Pancreas (tissue), 10 donors: ENCODE results near the gene ACSBG1. TPM values are rescaled to one million over a fixed set of nuclear protein-coding genes. Genes with fewer than 3 reads are reported as not detected.
A peak's percentile ranks its signal among the peaks of the same experiment; 100 is the strongest.

Experiments
- ATAC-seq, 4 donors: fragments of 200-7000 bp; cut with Tn5 transposase; one replicate each; pipeline versions ENCODE4 v1.8.0 to v1.9.1; 2020; ENCODE audit warnings: mild to moderate bottlenecking in 4 of 4, moderate library complexity in 4 of 4
- DNase-seq, 6 donors: peaks; one replicate each; pipeline ENCODE4 v3.0.0-alpha.2; 2020
- FAIRE-seq: peaks from 2 replicates; lab custom pipeline; 2012; peaks lifted over from hg19 to GRCh38; lab: Jason Lieb, UNC
- H3K27ac ChIP-seq, 4 donors: fragments of 200-600 bp; sonication (generic); 1 replicate in 3 of 4; 2 replicates in 1 of 4; pipeline versions ENCODE4 v1.5.0 to v1.8.0; 2020
- H3K27me3 ChIP-seq, 4 donors: fragments of 200-600 bp; one replicate each; pipeline ENCODE4 v1.8.0; 2021
- H3K36me3 ChIP-seq, 3 donors: fragments of 200-600 bp; sonication (generic) in 1 of 3; one replicate each; pipeline versions ENCODE4 v1.5.0 to v1.8.0; 2020 to 2021
- H3K4me1 ChIP-seq, 3 donors: fragments of 200-600 bp; one replicate each; pipeline ENCODE4 v1.8.0; 2021
- H3K4me3 ChIP-seq, 4 donors: fragments of 200-600 bp; sonication (generic) in 2 of 4; one replicate each; pipeline versions ENCODE4 v1.5.0 to v1.8.0; 2020 to 2021
- H3K9me3 ChIP-seq, 4 donors: fragments of 200-600 bp; one replicate each; pipeline ENCODE4 v1.8.0; 2021
- CTCF ChIP-seq, 4 donors: fragments of 200-600 bp; sonication (generic) in 3 of 4; IDR thresholded peaks; one replicate each; pipeline versions ENCODE4 v1.5.0 to v1.8.0; 2021; ENCODE audit warnings: antibody characterized with exemption in 4 of 4
- WGBS, 2 donors: extraction: QIAGEN DNeasy Blood & Tissue Kit; methylation state at CpG; one replicate each; pipeline ENCODE4 v1.1.7; 2013; 5-methylcytosine and 5-hydroxymethylcytosine counted together
- intact Hi-C, 3 donors: fragments of 100-400 bp; cut with DNase I; formaldehyde crosslinking; loops; one replicate each; pipeline versions ENCODE4 v1.11.1 to v1.14.2; 2022
- polyA plus RNA-seq, 2 donors: library from polyadenylated mRNA; stranded (reverse); fragments of 200-250 nt; gene quantifications; one replicate each; pipeline ENCODE4 v1.2.3, GENCODE V29; 2013
- total RNA-seq, 6 donors: library from RNA; stranded (reverse); fragmentation: NEBNext Ultra II Directional in 4 of 6; extraction: Animal tissue kit (Norgen Biotek cat#: 25700) in 4 of 6; gene quantifications; one replicate each; pipeline versions ENCODE4 v1.2.1 to v1.2.4, GENCODE V29; 2021 to 2023
- donor health status: healthy with polysubstance abuse.
- donor health status: DM: no; HTN: no; CAD: no; lungs with moderate emphysema.
- donor health status: DM: no; HTN: no; CAD: no.
- donor health status: control.
- donor health status: control.
- donor health status: Bipolar disorder and iron deficiency.
- donor health status: DM: yes; HTN: yes; CAD: no.
- donor health status: DM: no; HTN: no; CAD: no.
- donor health status: DM: no; HTN: no; CAD: no.
- donor health status: DM: yes; HTN: yes; CAD: no.

ACSBG1 gene
- total and polyA plus RNA-seq, 8 donors: 0.04 to 0.12 (median 0.04) TPM; not detected in 5

GRCh38 chr15:78216276-78217104 lies 17.9 kb downstream of the ACSBG1 start:
- intact Hi-C loops: no loop called here
- 38 to 39% methylated on average over 7 of the region's 7 CpGs for WGBS, 2 donors
- Histone ChIP-seq H3K36me3 (no peaks in the 10 kb centered on the region), H3K27ac (peak overlapping the region; percentile 60 to 77 (median 68)), H3K4me1 (peaks cover 18 to 29% (median 18%) of the 10 kb centered on the region in 3 donors), H3K27me3 (no peaks in the 10 kb centered on the region), H3K4me3 (no peak overlapping the region), H3K9me3 (no peaks in the 10 kb centered on the region)
- FAIRE-seq (no peak), DNase-seq (peak; percentile 77 to 97 (median 96)), ATAC-seq (peak; percentile 90 to 96 (median 95))
- no peak for TF ChIP-seq CTCF (IDR thresholded peaks at IDR 0.05)

- WGBS, 2 donors: 88 to 92% methylated on average over 4 of the region's 4 CpGs
- Histone ChIP-seq H3K4me3 (no peak overlapping the region), H3K9me3 (no peaks in the 10 kb centered on the region), H3K27me3 (no peaks in the 10 kb centered on the region), H3K27ac (no peak overlapping the region), H3K4me1 (peaks cover 28 to 45% (median 38%) of the 10 kb centered on the region in 3 donors), H3K36me3 (no peaks in the 10 kb centered on the region)
- intact Hi-C loops: no loop called here
- ATAC-seq (no peak), DNase-seq (no peak), FAIRE-seq (no peak)
- TF ChIP-seq CTCF (IDR thresholded peaks at IDR 0.05): no peak
These were observed 20.4 kb downstream of the ACSBG1 start for GRCh38 chr15:78213956-78214355.

- no peak overlapping the region for H3K4me3 ChIP-seq
- H3K9me3 ChIP-seq: no peaks in the 10 kb centered on the region
- FAIRE-seq: no peak
- DNase-seq: no peak
- peaks cover 28 to 45% (median 38%) of the 10 kb centered on the region in 3 donors for H3K4me1 ChIP-seq
- no peak overlapping the region for H3K27ac ChIP-seq
- ATAC-seq: no peak
- H3K36me3 ChIP-seq: no peaks in the 10 kb centered on the region
- no peaks in the 10 kb centered on the region for H3K27me3 ChIP-seq
- 93 to 94% methylated on average over 6 of the region's 6 CpGs for WGBS, 2 donors
- intact Hi-C loops: no loop called here
- TF ChIP-seq CTCF (IDR thresholded peaks at IDR 0.05): no peak
These were observed 21.0 kb downstream of the ACSBG1 start for GRCh38 chr15:78213425-78213750.

DNA sequence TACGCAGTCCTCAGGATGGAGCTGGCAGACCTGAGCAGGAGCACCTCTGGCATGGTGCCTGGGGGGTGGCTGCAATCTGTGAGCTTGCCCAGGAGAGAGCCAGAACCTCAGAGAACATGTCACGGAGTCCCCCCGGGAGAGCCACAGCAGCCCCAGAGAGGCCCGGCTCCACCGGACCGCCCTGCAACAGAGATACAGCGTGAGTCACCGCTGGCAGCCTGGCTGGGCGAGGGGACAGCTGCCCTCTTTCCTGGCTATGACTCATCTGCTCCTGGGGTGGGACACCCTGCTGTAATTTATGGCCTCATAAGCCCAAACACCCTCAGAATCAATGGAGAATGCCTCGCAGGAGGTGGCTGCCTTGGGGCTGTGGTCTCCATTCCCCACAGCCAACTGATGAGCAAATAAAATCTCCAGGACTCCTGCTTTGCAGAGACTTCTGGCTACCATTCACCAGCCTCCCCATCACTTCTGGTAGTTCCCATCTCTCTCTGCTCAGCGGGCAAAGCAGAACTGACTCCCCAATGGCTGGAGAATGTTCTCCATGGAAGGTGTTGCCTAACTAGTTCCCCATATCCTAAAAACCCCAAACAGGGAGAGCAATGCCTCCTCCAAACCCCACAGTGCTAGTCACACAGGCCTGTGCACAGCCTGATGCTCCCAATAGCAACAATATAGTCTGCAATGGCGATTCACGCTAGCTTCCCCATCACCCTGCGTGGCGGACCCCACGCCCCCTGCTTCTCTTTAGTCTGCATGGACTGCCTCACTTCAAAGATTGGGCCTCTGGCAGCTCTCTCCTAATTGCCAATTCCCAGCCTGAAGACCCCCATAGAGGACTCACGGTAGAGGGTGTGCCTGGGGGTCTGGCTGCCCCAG lies 21.6 kb downstream of the ACSBG1 start:
- no peak for FAIRE-seq

More for the DNA sequence above, 21.6 kb downstream of the ACSBG1 start:
- ATAC-seq: peak; percentile 51 to 81 (median 72)
- H3K9me3 ChIP-seq: no peaks in the 10 kb centered on the region
- no peaks in the 10 kb centered on the region for H3K36me3 ChIP-seq
- no peak overlapping the region for H3K27ac ChIP-seq
- no peak overlapping the region for H3K4me3 ChIP-seq
- TF ChIP-seq CTCF (IDR thresholded peaks at IDR 0.05): no peak
- peaks cover 28 to 45% (median 38%) of the 10 kb centered on the region in 3 donors for H3K4me1 ChIP-seq
- intact Hi-C loops: no loop called here
- whole genome bisulfite sequencing, 2 donors: 54 to 57% methylated on average over 17 of the region's 17 CpGs
- DNase-seq: peak; percentile 63 to 92 (median 84)
- no peaks in the 10 kb centered on the region for H3K27me3 ChIP-seq
